Smooth muscle cell (in vitro differentiated cells): Measurements from ENCODE around the gene LRRN3. TPM values are rescaled to one million over a fixed set of nuclear protein-coding genes. Genes with fewer than 3 reads are reported as not detected.

Experiments
- DNase-seq: peaks from one replicate; lab custom pipeline; 2025; ENCODE audit not compliant: unreplicated experiment; lab: John Stamatoyannopoulos, UW
- H2AFZ ChIP-seq: fragments of 200-600 bp; sonication (generic); 2 replicates; pipeline ENCODE4 v1.6.0; 2016; ENCODE audit warnings: antibody characterized with exemption, low read depth, mild to moderate bottlenecking
- H3F3A ChIP-seq: fragments of 200-600 bp; sonication (generic); 2 replicates; pipeline ENCODE4 v1.6.0; 2017; ENCODE audit warnings: antibody characterized with exemption, low read depth
- H3K27ac ChIP-seq: fragments of 200-600 bp; sonication (generic); 2 replicates; pipeline ENCODE4 v1.5.1; 2016; ENCODE audit warnings: low read depth, mild to moderate bottlenecking
- H3K27me3 ChIP-seq: fragments of 200-600 bp; sonication (generic); 2 replicates; pipeline ENCODE4 v1.6.1; 2016; ENCODE audit warnings: low read depth, mild to moderate bottlenecking
- H3K36me3 ChIP-seq: fragments of 200-600 bp; sonication (generic); 2 replicates; pipeline ENCODE4 v1.5.1; 2016; ENCODE audit warnings: low read depth
- H3K4me1 ChIP-seq: fragments of 200-600 bp; sonication (generic); 2 replicates; pipeline ENCODE4 v1.5.1; 2016; ENCODE audit warnings: low read depth
- H3K4me2 ChIP-seq: fragments of 200-600 bp; sonication (generic); 2 replicates; pipeline ENCODE4 v1.6.0; 2016; ENCODE audit warnings: mild to moderate bottlenecking
- H3K4me3 ChIP-seq: fragments of 200-600 bp; sonication (generic); 2 replicates; pipeline ENCODE4 v1.5.1; 2016; ENCODE audit warnings: mild to moderate bottlenecking
- H3K79me2 ChIP-seq: fragments of 200-600 bp; sonication (generic); 2 replicates; pipeline ENCODE4 v1.6.0; 2016; ENCODE audit warnings: low read depth, mild to moderate bottlenecking
- H3K9ac ChIP-seq: fragments of 200-600 bp; sonication (generic); 2 replicates; pipeline ENCODE4 v1.6.0; 2016; ENCODE audit warnings: low read depth
- H3K9me3 ChIP-seq: fragments of 200-600 bp; sonication (generic); replicated peaks from 2 replicates; pipeline ENCODE4 v1.5.1; 2016; ENCODE audit warnings: low read depth
- H4K20me1 ChIP-seq: fragments of 200-600 bp; sonication (generic); 2 replicates; pipeline ENCODE4 v1.6.0; 2016; ENCODE audit warnings: low read depth
- WGBS: methylation state at CpG from one replicate; pipeline ENCODE4 v1.1.7; 2016; ENCODE audit warnings: low lambda C conversion rate; 5-methylcytosine and 5-hydroxymethylcytosine counted together
- polyA plus RNA-seq: library from polyadenylated mRNA; unstranded; fragments of >200 nt; fragmentation: Nextera tagmentation; extraction: Ambion mirVana; gene quantifications from 2 replicates; pipeline ENCODE4 v1.2.1, GENCODE V29; 2016
- total RNA-seq: library from RNA; depleted of rRNA; stranded (reverse); fragments of >200 nt; gene quantifications from 2 replicates; pipeline ENCODE4 v1.2.3, GENCODE V29; 2014
- TF ChIP-seq, protein P1 (sequence below): fragments of 200-600 bp; sonication (generic); IDR thresholded peaks from 2 replicates; pipeline ENCODE4 v1.5.1; 2017; ENCODE audit warnings: borderline replicate concordance, mild to moderate bottlenecking, antibody characterized with exemption; ENCODE audit not compliant: insufficient read depth, poor library complexity, severe bottlenecking

The LRRN3 gene
- total and polyA plus RNA-seq, 2 experiments from 2014 or later = 4.5 to 5.8 TPM

DNA sequence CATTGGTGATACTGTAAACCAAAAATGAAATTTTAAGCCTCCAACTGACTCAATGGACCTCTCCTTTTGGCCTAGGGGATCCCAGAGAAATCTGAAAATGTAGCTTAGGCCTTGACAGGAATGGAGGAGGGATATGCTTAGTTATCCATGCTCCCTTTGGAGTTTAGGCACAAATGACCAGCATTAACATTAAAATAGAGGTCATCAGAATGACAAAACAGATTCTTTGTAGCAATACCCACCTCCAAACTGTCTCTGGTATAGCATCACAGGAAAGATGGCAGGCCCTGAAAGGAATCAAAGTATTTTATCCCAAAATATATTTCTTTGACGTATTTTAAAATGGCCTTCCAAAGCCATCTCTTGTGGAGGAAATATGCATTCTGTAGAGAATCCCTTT is 39.1 kb upstream of the LRRN3 start:
- WGBS = 80% methylated on average over 1 of the region's 1 CpG
- Histone ChIP-seq H3F3A (no peaks in the 10 kb centered on the region), H2AFZ (no peak overlapping the region), H3K27ac (no peak overlapping the region), H3K79me2 (no peaks in the 10 kb centered on the region), H3K4me2 (no peak overlapping the region), H4K20me1 (no peaks in the 10 kb centered on the region), H3K4me3 (no peak overlapping the region), H3K4me1 (no peaks in the 10 kb centered on the region), H3K36me3 (no peaks in the 10 kb centered on the region), H3K27me3 (no peaks in the 10 kb centered on the region), H3K9me3 (no peaks in the 10 kb centered on the region), H3K9ac (no peak overlapping the region)
- TF ChIP-seq, protein P1, sequence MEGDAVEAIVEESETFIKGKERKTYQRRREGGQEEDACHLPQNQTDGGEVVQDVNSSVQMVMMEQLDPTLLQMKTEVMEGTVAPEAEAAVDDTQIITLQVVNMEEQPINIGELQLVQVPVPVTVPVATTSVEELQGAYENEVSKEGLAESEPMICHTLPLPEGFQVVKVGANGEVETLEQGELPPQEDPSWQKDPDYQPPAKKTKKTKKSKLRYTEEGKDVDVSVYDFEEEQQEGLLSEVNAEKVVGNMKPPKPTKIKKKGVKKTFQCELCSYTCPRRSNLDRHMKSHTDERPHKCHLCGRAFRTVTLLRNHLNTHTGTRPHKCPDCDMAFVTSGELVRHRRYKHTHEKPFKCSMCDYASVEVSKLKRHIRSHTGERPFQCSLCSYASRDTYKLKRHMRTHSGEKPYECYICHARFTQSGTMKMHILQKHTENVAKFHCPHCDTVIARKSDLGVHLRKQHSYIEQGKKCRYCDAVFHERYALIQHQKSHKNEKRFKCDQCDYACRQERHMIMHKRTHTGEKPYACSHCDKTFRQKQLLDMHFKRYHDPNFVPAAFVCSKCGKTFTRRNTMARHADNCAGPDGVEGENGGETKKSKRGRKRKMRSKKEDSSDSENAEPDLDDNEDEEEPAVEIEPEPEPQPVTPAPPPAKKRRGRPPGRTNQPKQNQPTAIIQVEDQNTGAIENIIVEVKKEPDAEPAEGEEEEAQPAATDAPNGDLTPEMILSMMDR = no peak
- no peak for DNase-seq

- Histone ChIP-seq H3K4me1 (no peaks in the 10 kb centered on the region), H3K27me3 (no peaks in the 10 kb centered on the region), H3K27ac (no peak overlapping the region), H4K20me1 (no peaks in the 10 kb centered on the region), H3K36me3 (no peaks in the 10 kb centered on the region), H3F3A (no peaks in the 10 kb centered on the region), H3K4me2 (no peak overlapping the region), H3K4me3 (no peak overlapping the region), H3K9ac (no peak overlapping the region), H3K9me3 (no peaks in the 10 kb centered on the region), H3K79me2 (no peaks in the 10 kb centered on the region), H2AFZ (no peak overlapping the region)
- no peak for DNase-seq
- 95% methylated on average over 2 of the region's 2 CpGs for WGBS
- TF ChIP-seq, protein P1 = no peak
Measured at GRCh38 chr7:111053035-111053434, 37.9 kb upstream of the LRRN3 start.

- H3K4me3 ChIP-seq = no peak overlapping the region
- H3K27ac ChIP-seq = no peak overlapping the region
- H3K9me3 ChIP-seq = no peaks in the 10 kb centered on the region
- no peaks in the 10 kb centered on the region for H4K20me1 ChIP-seq
- H2AFZ ChIP-seq = no peak overlapping the region
- H3K4me2 ChIP-seq = no peak overlapping the region
- H3K36me3 ChIP-seq = no peaks in the 10 kb centered on the region
- TF ChIP-seq, protein P1 = no peak
- no peaks in the 10 kb centered on the region for H3F3A ChIP-seq
- H3K4me1 ChIP-seq = no peaks in the 10 kb centered on the region
- H3K27me3 ChIP-seq = no peaks in the 10 kb centered on the region
- no peaks in the 10 kb centered on the region for H3K79me2 ChIP-seq
- H3K9ac ChIP-seq = no peak overlapping the region
- no peak for DNase-seq
- 94% methylated on average over 2 of the region's 2 CpGs for WGBS
Measured at GRCh38 chr7:111056371-111056770, 34.6 kb upstream of the LRRN3 start.

GRCh38 chr7:111057066-111057465 is 33.9 kb upstream of the LRRN3 start:
- Histone ChIP-seq H3F3A (no peaks in the 10 kb centered on the region), H3K4me3 (no peak overlapping the region), H3K4me2 (no peak overlapping the region), H4K20me1 (no peaks in the 10 kb centered on the region), H3K79me2 (no peaks in the 10 kb centered on the region), H3K27ac (no peak overlapping the region), H3K27me3 (no peaks in the 10 kb centered on the region), H2AFZ (no peak overlapping the region), H3K9ac (no peak overlapping the region), H3K36me3 (no peaks in the 10 kb centered on the region), H3K9me3 (no peaks in the 10 kb centered on the region), H3K4me1 (no peaks in the 10 kb centered on the region)
- WGBS = 95% methylated on average over 4 of the region's 4 CpGs
- DNase-seq = no peak
- TF ChIP-seq, protein P1 = no peak
